ENCODE measurements around the gene LRCOL1.
"Not testable (repeated sequence)": the region's sequence is repeated elsewhere in the genome, so short reads cannot be mapped to it uniquely, and the experiment has no call there.

Gene LRCOL1

DNA sequence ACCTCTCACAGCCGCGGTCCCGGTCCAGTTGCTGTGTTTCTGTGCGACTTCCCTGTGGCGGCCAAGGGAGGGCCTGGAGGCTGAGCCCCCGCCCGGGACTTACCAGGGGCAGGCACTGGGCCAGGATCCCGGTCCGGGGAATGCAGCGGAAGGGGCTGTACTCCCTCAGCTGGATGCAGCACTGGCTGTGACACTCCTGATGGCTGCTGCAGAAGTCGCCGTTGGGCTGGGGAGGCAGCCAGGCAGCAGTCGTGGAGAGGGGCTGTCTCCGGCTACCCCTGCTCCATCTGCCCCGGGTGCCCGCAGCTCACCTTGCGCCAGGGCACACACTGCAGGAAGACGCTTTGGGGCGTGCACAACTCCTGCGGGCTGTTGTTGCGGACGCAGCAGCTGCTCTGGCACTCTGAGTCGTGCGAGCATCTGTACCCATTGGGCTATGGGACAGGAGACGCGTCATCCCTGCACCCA, 6.2 kb downstream of the LRCOL1 start:
- TF ChIP-seq, protein P1, sequence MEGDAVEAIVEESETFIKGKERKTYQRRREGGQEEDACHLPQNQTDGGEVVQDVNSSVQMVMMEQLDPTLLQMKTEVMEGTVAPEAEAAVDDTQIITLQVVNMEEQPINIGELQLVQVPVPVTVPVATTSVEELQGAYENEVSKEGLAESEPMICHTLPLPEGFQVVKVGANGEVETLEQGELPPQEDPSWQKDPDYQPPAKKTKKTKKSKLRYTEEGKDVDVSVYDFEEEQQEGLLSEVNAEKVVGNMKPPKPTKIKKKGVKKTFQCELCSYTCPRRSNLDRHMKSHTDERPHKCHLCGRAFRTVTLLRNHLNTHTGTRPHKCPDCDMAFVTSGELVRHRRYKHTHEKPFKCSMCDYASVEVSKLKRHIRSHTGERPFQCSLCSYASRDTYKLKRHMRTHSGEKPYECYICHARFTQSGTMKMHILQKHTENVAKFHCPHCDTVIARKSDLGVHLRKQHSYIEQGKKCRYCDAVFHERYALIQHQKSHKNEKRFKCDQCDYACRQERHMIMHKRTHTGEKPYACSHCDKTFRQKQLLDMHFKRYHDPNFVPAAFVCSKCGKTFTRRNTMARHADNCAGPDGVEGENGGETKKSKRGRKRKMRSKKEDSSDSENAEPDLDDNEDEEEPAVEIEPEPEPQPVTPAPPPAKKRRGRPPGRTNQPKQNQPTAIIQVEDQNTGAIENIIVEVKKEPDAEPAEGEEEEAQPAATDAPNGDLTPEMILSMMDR (IDR thresholded peaks at IDR 0.05; ENCODE audit: insufficient read depth, low read depth, low read length, missing control alignments): no peak
- DNase-seq (ENCODE audit: low read depth): no peak
- no peak overlapping the region for H3K4me3 ChIP-seq (ENCODE audit: low read depth, low read length)

DNA sequence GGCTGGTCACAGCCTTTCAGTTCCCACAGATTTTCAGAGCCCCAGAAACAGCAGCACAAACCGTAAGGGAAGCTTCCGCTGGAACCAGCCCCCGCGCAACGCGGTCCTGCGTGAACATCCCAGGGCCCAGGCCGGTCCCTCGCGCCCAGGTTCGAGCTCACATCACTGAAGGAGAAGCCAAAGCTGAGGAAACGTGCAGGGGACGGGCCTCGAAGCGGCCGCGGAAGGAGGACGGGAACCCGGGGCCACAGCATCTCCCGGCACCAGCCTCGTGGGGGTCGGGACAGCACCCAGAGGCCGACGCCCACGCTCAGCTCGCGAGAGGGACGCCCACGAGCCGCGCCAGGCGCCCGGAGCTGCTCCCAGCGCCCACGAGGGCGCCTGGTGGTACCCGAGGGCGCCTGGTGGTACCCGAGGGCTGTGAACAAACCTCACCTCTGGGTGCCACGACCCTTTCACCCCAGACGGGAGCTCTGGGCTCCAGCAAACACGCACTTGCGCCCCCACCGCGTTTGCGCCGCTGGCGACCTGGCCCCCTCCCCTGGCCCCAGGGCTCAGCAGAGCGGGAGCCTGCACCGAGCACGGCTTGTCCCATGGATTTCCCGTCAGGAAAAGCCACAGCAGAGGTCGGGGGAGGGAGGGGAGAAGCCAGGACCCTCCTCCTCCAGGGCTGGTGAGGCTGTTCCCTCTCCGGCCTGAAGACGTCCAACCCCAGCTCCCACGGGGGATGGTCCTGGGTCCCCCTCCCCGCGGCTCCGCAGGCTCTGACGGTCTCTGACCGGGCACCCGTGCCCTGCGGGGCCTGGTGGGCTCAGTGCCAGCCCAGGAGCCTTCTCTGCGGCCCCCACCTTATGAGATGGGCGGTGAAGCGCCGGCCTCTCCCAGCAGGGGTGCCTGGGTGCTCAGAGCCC, 6.9 kb downstream of the LRCOL1 start:
- DNase-seq (ENCODE audit: low read depth): no peak
- TF ChIP-seq, protein P1 (IDR thresholded peaks at IDR 0.05; ENCODE audit: insufficient read depth, low read depth, low read length, missing control alignments): no peak
- H3K4me3 ChIP-seq (ENCODE audit: low read depth, low read length): no peak overlapping the region

DNA sequence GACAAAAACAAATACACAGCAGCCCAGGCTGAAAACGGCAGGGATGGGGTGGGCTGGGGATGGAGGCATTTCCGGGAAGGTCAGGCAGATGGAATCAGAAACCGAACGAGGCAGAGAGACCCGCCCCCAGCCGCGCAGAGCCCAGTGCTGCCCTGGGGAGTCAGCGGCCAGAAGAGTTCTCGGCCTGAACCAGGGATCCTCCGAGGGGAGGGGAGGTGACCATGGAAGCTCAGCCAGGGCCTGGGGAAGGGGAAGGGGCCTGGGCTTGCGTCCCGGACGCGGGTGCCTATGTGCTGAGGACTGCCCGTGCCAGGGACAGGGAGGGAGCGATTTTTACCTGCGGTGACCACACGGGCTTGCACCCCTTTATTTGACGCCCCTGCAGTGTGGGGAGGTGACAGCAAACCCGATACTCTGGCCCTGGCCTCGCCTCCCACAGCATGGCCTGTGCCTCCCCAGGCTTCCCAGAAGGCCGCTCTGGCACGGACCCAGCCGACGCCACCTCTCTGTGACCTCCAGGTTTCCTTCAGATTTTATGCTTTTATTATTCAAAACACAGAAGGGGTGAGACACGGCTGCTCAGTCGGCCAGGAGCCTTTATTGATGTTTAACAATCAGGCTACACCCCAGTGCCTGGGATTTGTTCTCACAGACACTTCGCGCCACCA, 7.7 kb downstream of the LRCOL1 start:
- no peak overlapping the region for H3K4me3 ChIP-seq (ENCODE audit: low read depth, low read length)
- no peak for DNase-seq (ENCODE audit: low read depth)
- TF ChIP-seq, protein P1 (IDR thresholded peaks at IDR 0.05; ENCODE audit: insufficient read depth, low read depth, low read length, missing control alignments): no peak

DNA sequence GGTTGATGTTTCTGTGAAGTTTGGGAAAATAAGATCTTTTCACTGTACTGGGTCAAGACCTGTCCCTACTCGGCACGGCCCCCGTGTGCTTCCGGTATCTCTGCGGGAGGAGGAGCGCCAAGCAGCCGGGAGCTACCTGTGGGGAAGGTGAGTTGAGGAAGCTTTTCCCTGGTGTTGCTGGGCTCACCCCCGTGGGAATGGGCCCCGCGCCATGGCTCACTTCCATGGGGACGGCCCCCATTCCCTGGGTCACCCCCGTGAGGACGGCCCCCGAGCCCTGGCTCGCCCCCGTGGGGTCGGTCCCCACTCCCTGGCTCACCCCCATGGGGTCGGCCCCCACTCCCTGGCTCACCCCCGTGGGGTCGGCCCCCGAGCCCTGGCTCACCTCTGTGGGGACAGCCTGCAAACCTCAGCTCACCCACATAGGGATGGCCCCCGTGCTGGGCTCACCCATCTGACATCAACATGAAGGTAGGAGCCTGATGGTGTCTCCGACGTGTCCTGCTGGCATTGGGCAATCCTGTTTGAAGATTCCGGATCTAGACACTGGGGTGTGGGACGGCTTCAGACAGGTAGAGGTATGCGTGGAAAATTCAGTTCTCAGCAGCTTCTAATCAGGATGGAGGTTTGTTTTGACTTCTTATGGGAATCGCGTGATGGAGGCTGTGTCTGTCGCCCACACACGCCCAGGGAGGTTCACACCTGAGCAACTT, 9.1 kb downstream of the LRCOL1 start:
- no peak for DNase-seq (ENCODE audit: low read depth)
- H3K4me3 ChIP-seq (ENCODE audit: low read depth, low read length): no peak overlapping the region
- TF ChIP-seq, protein P1 (IDR thresholded peaks at IDR 0.05; ENCODE audit: insufficient read depth, low read depth, low read length, missing control alignments): no peak

DNA sequence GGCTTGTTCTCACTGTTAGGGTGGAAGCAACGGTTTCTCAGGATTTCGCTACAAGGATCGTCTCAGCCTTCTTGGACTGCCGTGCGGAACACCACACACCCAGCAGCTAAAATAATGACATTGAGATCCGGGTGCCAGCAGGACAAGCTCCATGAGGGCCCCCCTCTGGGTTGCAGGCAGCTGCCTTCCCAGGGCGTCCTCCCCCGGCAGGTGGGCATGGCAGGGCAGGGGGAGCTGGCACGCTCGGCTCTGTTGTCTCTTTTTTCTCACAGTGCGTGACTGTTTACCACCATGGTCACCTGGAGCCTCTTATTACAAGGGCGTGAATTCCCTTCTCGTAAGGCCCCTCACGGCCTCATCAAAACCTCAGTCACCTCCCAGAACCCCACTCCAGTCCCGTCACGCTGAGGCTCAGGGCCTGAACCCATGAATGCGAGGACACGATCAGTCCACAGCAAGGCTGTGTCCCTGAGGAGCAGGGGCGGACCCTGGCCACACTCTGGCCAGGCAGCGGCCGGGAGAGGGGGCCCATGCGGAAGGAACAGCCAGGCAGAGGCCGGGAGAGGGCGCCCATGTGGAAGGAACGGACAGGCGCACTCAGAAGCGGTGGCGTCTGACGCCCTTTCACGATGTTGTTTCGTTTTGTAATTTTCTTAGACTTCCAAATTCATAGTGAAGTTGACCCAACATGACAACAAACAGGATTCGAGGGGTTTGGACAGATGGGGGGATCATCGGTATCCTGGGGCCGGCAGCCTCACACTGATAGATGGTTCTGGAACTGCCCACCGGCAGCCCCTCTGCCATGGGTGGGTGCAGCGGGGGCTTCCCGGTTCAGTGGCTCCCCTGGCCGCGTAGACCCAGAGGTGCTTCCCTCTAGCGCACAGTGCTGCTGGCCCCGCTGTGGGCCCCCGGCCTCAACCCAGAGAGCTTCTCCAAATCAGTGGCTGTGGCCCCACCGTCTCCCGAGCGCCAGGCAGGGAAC, 10.0 kb downstream of the LRCOL1 start:
- TF ChIP-seq, protein P1 (IDR thresholded peaks at IDR 0.05; ENCODE audit: insufficient read depth, low read depth, low read length, missing control alignments): peak; percentile 59
- peak overlapping the region; percentile 44 for H3K4me3 ChIP-seq (ENCODE audit: low read depth, low read length)
- peak; percentile 63 for DNase-seq (ENCODE audit: low read depth)

DNA sequence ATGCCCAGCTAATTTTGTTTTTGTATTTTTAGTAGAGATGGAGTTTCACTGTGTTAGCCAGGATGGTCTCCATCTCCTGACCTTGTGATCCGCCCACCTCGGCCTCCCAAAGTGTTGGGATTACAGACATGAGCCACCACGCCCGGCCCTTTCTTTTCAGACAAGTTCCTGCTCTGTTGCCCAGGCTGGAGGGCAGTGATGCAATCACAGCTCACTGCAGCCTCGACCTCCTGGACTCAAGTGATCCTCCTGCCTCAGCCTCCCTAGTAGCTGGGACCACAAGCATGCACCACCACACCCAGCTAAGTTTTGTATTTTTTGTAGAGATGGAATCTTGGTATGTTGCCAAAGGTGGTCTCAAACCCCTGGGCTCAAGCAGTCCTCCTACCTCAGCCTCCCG, 10.9 kb downstream of the LRCOL1 start:
- not testable (repeated sequence) for H3K4me3 ChIP-seq (ENCODE audit: low read depth, low read length); DNase-seq (ENCODE audit: low read depth)

Measured in GM12865 (cell line).